Hepatocyte (in vitro differentiated cells): Measurements from ENCODE around the gene EDAR. TPM values are rescaled to one million over a fixed set of nuclear protein-coding genes. Genes with fewer than 3 reads are reported as not detected.

Source experiments
- DNase-seq: peaks from one replicate; pipeline ENCODE4 v3.0.0-alpha.2; 2016; ENCODE audit warnings: low spot score
- H2AFZ ChIP-seq: fragments of 200-600 bp; sonication (generic); 2 replicates; pipeline ENCODE4 v1.6.0; 2016; ENCODE audit warnings: antibody characterized with exemption, mild to moderate bottlenecking
- H3K27ac ChIP-seq: fragments of 200-600 bp; sonication (generic); 2 replicates; pipeline ENCODE4 v1.5.1; 2016; ENCODE audit warnings: mild to moderate bottlenecking
- H3K27me3 ChIP-seq: fragments of 200-600 bp; sonication (generic); 2 replicates; pipeline ENCODE4 v1.6.1; 2016
- H3K36me3 ChIP-seq: fragments of 200-600 bp; sonication (generic); replicated peaks from 2 replicates; pipeline ENCODE4 v1.5.1; 2016; ENCODE audit warnings: low read depth; ENCODE audit not compliant: insufficient read depth
- H3K4me1 ChIP-seq: fragments of 200-600 bp; sonication (generic); 2 replicates; pipeline ENCODE4 v1.5.1; 2016; ENCODE audit warnings: mild to moderate bottlenecking, moderate library complexity; ENCODE audit not compliant: insufficient read depth
- H3K4me2 ChIP-seq: fragments of 200-600 bp; sonication (generic); 2 replicates; pipeline ENCODE4 v1.6.0; 2016
- H3K4me3 ChIP-seq: fragments of 200-600 bp; sonication (generic); 2 replicates; pipeline ENCODE4 v1.5.1; 2016; ENCODE audit warnings: mild to moderate bottlenecking
- H3K79me2 ChIP-seq: fragments of 200-600 bp; sonication (generic); 2 replicates; pipeline ENCODE4 v1.6.0; 2017; ENCODE audit warnings: mild to moderate bottlenecking
- H3K9me2 ChIP-seq: fragments of 200-600 bp; sonication (generic); replicated peaks from 2 replicates; pipeline ENCODE4 v1.6.0; 2017; ENCODE audit warnings: mild to moderate bottlenecking; ENCODE audit not compliant: insufficient read depth
- H3K9me3 ChIP-seq: fragments of 200-600 bp; sonication (generic); 2 replicates; pipeline ENCODE4 v1.5.1; 2016; ENCODE audit warnings: low read depth, mild to moderate bottlenecking
- H4K20me1 ChIP-seq: fragments of 200-600 bp; sonication (generic); 2 replicates; pipeline ENCODE4 v1.6.0; 2016; ENCODE audit warnings: mild to moderate bottlenecking; ENCODE audit not compliant: insufficient read depth, poor library complexity, severe bottlenecking
- CTCF ChIP-seq: fragments of 200-600 bp; sonication (generic); IDR thresholded peaks from 2 replicates; pipeline ENCODE4 v1.5.1; 2016; ENCODE audit warnings: antibody characterized with exemption, mild to moderate bottlenecking; ENCODE audit not compliant: poor library complexity
- EZH2 ChIP-seq: fragments of 200-600 bp; sonication (generic); IDR thresholded peaks from 2 replicates; pipeline ENCODE4 v1.6.1; 2016; ENCODE audit warnings: antibody characterized with exemption, mild to moderate bottlenecking, borderline replicate concordance
- EZH2phosphoT487 ChIP-seq: fragments of 200-600 bp; sonication (generic); IDR thresholded peaks from one replicate; pipeline ENCODE4 v1.6.1; 2018; ENCODE audit warnings: antibody characterized with exemption, mild to moderate bottlenecking, low read depth, moderate library complexity; ENCODE audit not compliant: unreplicated experiment, severe bottlenecking
- WGBS: methylation state at CpG from one replicate; pipeline ENCODE4 v1.1.6; 2016; ENCODE audit warnings: low lambda C conversion rate; ENCODE audit errors: missing lambda C conversion rate; 5-methylcytosine and 5-hydroxymethylcytosine counted together
- polyA plus RNA-seq: library from polyadenylated mRNA; unstranded; fragments of >200 nt; fragmentation: Nextera tagmentation; extraction: Ambion mirVana; gene quantifications from 2 replicates; pipeline ENCODE4 v1.2.1, GENCODE V29; 2016
- total RNA-seq: library from RNA; depleted of rRNA; stranded (reverse); fragments of >200 nt; gene quantifications from 2 replicates; pipeline ENCODE4 v1.2.3, GENCODE V29; 2014

The EDAR gene
- total and polyA plus RNA-seq, 2 experiments from 2014 or later: 0.20 to 0.21 TPM

DNA sequence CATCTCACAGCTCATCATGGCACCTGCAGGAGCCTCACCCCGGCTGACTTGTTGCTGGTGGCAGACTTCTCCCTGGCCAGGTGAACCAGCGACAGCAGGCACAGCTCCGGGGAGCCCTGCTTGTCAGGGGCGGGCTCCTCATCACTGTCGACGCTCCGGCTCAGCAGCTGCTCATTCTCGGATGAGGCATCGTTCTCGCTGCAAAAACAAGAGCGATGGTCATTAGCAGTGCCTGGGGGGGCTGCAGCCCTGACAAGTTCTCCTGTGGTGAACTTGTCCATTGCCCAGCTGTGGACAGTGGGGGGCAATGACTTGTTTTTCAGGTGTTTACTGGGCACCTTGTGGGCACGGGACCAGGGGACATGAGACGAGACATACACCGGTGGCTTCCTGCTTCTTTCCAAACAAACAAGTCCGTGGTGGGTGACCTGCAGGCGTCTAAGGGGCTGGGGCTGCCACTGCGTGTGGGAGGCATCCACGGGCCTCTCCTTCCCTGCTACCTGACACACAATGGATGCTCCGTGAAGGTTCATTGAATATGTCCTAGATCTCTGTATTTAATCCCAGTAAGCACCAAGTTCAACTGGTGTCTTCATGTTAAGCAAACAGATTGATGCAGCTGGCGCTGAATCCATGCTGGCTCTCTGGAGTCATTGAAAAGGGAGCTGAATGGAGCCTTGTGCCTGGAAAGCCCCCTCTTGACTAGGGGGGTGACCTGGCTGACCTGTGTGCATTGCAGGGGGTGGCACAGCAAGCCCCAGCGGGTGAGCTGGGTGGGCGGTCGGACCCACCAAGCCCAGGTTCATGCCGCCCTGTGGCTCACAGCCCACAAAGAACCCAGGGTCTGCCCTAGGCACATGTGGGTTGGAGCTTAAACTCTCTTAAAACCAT lies 81.0 kb downstream of the EDAR start:
- Histone ChIP-seq H3K27ac (no peak overlapping the region), H3K4me1 (no peaks in the 10 kb centered on the region), H3K4me2 (no peak overlapping the region), H3K9me3 (no peaks in the 10 kb centered on the region), H4K20me1 (no peaks in the 10 kb centered on the region), H3K9me2 (no peaks in the 10 kb centered on the region), H3K4me3 (no peak overlapping the region), H3K79me2 (no peaks in the 10 kb centered on the region), H2AFZ (no peak overlapping the region), H3K27me3 (no peaks in the 10 kb centered on the region), H3K36me3 (no peaks in the 10 kb centered on the region)
- 88% methylated on average over 24 of the region's 24 CpGs for WGBS
- no peak for DNase-seq
- TF ChIP-seq EZH2phosphoT487 (no peak), CTCF (no peak), EZH2 (no peak)

DNA sequence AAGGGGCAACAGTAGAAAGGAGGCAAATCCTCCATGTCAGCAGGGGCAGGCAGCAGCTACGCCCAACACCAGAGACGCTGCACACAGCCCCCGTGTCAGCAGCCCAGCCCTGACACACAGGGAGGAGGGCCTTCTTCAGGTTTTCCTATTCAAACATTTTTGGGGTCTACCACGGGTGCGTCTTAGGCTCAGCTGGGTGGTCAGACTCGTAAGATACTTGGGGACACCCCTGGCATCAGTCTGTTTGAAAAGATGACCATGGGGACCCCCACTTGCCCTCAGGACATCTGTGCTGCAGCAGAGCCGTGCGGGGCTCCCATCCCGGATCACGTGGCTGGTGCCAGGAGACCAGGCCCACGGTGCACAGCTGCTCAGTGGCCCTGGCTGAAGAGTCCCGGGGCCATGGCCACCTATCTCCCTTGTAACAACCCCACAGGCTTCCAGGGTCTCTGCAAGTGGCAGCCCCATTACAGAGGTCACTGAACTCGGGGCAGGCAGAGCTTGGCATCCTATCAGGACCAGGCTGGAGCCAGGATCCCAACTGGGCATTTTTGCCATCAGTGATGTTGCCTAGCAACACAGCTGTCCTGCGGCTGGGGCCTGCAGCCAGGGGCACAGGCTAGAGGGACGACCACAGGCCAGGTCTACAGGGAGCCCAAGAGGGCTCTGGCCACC lies 82.5 kb downstream of the EDAR start:
- Histone ChIP-seq H3K27ac (no peak overlapping the region), H3K36me3 (no peaks in the 10 kb centered on the region), H3K27me3 (no peaks in the 10 kb centered on the region), H2AFZ (no peak overlapping the region), H4K20me1 (no peaks in the 10 kb centered on the region), H3K79me2 (no peaks in the 10 kb centered on the region), H3K4me2 (no peak overlapping the region), H3K4me3 (no peak overlapping the region), H3K9me3 (no peaks in the 10 kb centered on the region), H3K4me1 (no peaks in the 10 kb centered on the region), H3K9me2 (no peaks in the 10 kb centered on the region)
- no peak for DNase-seq
- TF ChIP-seq EZH2 (no peak), EZH2phosphoT487 (no peak), CTCF (no peak)
- 86% methylated on average over 15 of the region's 15 CpGs for WGBS

- H3K27ac ChIP-seq: no peak overlapping the region
- H3K79me2 ChIP-seq: no peaks in the 10 kb centered on the region
- WGBS: 89% methylated on average over 13 of the region's 13 CpGs
- H3K4me1 ChIP-seq: no peaks in the 10 kb centered on the region
- no peaks in the 10 kb centered on the region for H3K9me3 ChIP-seq
- no peak overlapping the region for H3K4me2 ChIP-seq
- H3K9me2 ChIP-seq: no peaks in the 10 kb centered on the region
- TF ChIP-seq EZH2: no peak
- no peak for TF ChIP-seq CTCF
- TF ChIP-seq EZH2phosphoT487: no peak
- H2AFZ ChIP-seq: no peak overlapping the region
- no peaks in the 10 kb centered on the region for H3K36me3 ChIP-seq
- H3K4me3 ChIP-seq: no peak overlapping the region
- H4K20me1 ChIP-seq: no peaks in the 10 kb centered on the region
- no peaks in the 10 kb centered on the region for H3K27me3 ChIP-seq
- no peak for DNase-seq
Measured at GRCh38 chr2:108905906-108906305, 83.1 kb downstream of the EDAR start.
